GM19455 (cell line): ENCODE measurements around the gene OSMR.
"Not testable (repeated sequence)": the region's sequence is repeated elsewhere in the genome, so short reads cannot be mapped to it uniquely, and the experiment has no call there.

ENCODE experiments used
- ATAC-seq: cut with Tn5 transposase; IDR thresholded peaks from one replicate; pipeline ENCODE4 v1.9.1; 2021; ENCODE audit not compliant: unreplicated experiment

OSMR gene

DNA sequence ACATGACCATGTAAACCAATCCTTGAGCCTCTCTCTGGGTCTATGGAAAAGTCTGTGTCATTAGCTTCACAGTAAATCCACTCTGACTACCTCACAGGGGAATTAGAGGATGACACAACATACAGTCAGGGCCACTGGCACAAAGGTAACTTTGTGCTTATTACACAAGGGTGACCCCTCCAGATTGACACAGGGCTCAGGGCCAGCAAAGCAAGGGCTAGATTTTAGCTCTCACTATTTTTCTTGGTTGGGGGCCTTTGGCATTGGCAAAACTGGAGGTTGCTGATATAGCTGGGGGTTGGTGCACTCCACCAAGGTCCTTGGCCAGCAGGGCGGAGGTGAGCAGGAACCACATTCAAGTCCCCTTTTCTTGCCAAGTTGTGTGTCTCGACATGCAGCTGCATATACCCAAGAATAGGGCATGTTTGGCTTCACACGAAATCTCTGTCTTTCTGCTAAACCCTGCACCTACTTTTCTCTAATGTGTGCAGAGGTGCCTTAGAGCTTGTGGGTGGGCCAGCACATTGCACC is 15.2 kb upstream of the OSMR start:
- no peak for ATAC-seq

DNA sequence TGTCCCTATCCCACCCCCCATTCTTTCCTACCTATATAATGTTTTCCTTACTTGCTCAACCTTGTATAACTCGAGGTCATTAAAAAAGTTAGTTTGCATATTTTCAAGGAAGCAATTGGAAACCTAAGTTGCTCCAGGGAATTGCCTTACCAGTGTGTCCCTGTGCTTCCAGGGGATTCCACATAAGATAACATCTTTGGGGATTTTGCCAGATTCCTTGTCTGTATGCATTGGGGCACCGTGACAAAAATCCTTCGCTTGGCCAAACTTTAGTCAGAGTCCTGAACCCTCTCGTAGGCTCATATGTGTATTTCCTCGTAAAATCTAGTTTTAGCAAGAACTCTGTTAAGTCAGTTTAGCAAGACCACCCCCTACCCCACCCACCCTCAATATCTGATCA is 14.7 kb upstream of the OSMR start:
- no peak for ATAC-seq

DNA sequence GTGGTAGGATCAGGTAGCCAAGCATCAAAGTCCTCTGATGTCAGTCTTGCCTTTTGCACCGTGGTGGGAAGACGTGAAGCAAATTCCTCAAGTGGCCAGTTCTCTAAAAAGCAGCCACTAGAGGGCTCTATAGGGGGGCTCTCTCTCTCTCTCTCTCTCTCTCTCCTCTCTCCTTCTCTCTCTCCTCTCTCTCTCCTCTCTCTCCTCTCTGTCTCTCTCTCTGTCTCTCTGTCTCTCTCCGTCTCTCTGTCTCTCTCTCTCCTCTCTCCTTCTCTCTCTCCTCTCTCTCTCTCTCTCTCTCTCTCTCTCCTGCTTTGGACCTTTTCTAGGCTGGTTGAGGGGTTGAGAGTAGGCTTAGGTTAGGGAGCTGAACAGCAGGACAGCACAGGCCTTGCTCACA is 13.9 kb upstream of the OSMR start:
- no peak for ATAC-seq

GRCh38 chr5:38832810-38833209 is 13.0 kb upstream of the OSMR start:
- ATAC-seq, result no peak

DNA sequence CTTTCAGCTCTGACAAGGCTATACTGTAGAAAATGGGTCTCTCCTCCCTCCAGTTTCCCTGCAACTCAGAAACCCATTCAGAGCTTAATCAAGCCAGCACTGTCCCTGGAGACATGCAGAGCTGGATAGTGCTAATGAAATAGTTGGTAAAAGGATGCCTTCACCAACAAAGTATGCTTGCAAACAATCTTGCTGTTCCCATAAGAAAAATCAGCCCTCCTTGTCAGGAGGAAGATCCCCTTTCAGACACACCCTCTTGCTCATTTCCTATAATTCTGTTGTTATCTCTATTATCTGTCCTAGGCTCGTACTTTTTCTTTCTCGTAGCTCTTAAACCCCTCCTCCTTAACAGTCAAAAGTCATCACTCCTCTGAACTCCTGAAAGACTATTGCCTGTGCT is 9.9 kb upstream of the OSMR start:
- no peak for ATAC-seq

DNA sequence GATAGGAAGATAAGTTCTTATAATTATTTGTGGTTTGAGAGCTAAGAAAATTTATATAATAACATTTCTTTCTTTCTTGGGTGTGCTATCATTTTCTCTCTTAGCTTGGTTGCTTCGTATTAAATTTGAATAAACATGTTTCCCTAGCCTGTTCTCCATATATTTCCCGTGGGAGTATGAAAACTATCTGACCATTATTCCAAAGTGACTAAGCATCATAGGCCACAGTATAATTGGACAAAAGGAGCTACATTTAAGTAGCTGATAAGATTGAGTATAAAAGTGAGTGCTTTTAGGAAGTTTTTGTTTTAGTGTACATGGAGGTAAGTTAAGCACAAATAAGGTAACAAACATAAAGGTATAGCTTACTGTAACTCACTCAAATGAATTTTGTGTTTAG is 8.4 kb upstream of the OSMR start:
- no peak for ATAC-seq

GRCh38 chr5:38837932-38838331 is 7.9 kb upstream of the OSMR start:
- no peak for ATAC-seq

GRCh38 chr5:38843665-38844064 is 2.1 kb upstream of the OSMR start:
- no peak for ATAC-seq

DNA sequence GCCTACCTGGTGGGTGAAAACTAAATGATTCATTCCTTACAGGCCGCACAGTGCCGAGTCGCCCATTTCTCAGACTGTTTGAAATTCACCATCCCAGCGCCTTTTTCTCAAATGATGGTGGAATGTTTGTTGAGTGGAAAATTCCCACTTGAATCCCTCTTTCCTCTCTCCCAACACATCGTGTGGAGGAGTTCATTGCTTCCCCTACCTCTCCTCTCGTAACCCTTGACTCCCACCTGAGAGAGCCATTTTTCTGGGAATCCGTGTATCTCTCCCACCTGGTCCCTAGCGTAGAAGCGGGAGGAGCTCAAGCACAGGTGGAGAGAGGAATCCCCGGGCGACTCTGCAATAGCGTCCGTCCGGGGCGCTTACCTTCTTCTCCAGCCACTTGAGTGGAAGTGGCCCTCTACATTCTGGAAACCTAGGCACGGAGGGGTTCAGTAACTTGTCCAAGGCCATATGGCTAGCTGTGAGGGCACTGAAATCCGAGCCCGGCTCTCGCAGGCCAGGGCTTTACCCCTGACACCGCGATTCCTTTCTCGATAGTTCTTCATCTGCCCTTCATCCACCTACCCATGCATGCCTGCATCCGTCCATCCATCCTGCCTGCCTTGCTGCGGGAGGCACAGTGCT is 683 bp downstream of the OSMR start:
- no peak for ATAC-seq

DNA sequence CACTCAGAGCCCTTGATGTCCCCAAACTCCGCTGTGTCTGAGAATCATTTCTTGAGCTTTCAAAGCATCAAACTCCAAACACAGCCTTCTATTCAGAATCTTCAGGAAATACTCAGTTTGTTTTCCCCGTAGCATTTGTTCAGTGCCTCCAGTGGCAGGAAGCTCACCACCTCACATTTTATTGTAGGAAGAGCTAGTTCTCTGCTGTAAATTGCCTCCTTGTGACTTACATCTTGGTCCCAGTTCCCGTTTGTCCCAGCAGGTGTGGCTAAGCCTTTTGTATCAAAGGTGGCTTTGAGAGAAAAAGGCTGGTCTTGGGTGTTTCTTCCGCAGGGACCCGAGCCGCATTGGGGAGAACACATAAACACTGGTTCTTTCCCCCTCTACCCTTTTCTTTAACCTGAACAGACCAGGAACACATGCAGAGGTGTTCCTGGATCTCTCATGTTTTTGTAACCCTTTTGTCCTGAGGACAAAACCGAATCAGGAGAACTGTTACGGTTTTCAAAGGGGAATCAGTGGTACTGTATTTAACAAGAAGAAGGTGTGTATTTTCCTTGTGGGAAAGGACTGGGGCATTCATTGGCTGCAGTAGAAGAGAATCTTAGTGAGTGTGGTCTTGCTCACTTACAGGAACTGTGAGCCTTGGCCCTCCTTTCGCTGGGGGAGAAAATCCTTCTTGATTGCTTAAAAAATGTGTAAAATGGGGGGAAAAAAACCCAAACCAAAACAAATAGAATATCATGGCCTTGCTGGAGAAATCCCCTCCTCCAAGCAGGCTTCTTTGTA is 1.9 kb downstream of the OSMR start:
- ATAC-seq, result no peak

- no peak for ATAC-seq
Observed at GRCh38 chr5:38848637-38849036, 2.8 kb downstream of the OSMR start.

- not testable (repeated sequence) for ATAC-seq
Observed at GRCh38 chr5:38851640-38852039, 5.8 kb downstream of the OSMR start.

DNA sequence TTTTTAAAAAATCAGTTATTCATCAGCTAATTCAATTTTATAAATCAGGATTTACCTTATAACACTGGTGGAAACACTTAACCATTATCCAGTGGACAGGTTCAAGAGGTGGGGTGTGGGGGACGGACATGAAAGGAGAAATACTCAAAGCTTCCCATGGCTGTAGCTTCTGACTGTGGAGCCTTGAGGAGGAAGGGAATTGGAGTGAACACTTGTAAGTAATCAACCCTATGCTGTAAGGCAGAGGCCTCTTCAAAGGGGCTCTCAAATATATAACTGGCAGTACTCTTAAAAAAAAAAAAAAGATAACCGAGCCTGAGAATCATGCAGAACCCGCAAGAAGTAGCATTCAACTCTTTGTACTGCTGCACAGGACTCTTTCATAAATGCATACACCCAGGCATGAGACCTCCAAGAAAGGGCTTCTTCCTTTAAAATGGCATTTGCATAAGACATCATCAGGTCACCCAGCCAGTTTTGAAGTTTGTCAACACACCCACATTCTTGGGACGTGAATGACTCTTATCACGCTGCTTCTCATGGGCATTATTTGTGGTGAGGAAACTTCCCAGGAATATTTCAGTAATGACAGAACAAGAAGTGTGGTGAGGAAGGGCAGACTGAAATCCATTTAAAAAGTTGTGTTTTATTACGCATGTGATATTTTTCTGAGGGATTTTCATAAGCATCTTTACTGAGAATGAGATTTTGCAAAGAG is 8.1 kb downstream of the OSMR start:
- ATAC-seq, result no peak

GRCh38 chr5:38854907-38855306 is 9.1 kb downstream of the OSMR start:
- ATAC-seq, result no peak

GRCh38 chr5:38856660-38857059 is 10.8 kb downstream of the OSMR start:
- ATAC-seq, result no peak

GRCh38 chr5:38858839-38859238 is 13.0 kb downstream of the OSMR start:
- ATAC-seq, result no peak

DNA sequence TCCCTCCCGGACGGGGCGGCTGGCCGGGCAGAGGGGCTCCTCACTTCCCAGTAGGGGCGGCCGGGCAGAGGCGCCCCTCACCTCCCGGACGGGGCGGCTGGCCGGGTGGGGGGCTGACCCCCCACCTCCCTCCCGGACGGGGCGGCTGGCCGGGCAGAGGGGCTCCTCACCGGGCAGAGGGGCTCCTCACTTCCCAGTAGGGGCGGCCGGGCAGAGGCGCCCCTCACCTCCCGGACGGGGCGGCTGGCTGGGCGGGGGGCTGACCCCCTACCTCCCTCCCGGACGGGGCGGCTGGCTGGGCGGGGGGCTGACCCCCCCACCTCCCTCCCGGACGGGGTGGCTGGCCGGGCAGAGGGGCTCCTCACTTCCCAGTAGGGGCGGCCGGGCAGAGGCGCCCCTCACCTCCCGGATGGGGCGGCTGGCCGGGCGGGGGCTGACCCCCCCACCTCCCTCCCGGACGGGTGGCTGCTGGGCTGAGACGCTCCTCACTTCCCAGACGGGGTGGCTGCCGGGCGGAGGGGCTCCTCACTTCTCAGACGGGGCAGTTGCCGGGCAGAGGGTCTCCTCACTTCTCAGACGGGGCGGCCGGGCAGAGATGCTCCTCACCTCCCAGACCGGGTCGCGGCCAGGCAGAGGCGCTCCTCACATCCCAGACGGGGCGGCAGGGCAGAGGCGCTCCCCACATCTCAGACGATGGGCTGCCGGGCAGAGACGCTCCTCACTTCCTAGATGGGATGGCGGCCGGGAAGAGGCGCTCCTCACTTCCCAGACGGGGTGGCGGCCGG is 16.4 kb downstream of the OSMR start:
- ATAC-seq, result not testable (repeated sequence)

DNA sequence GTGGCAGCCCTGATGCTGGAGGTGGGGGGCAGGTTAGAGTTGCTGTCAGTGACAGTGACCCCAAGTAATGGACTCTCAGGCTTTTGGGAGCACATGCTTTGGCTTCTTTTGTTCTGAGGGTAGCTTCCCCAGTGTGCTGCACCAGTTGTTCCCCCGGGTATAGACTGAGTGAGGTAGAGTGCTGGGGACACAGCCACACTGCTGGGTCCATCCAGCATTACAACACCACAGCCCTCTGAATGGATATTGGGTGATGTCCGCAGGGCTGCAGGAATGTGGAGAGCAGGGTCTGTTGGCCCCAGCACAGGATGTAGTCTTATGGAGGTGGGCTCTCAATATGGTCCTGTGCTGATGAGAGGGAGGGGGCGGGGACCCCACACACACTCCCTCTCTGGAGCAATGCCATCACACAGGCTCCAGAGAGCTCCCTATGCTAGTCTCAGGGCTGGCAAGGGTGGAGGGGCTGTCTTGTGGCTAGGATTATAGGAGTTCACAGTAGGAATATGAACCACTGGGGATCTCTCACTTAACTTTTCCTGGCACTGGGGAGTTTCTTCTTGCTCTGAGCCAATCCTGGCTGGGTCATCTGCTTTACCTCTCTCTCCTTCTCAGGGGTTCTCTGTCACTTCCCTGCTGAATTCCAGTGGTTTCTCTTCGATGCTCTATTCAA is 20.7 kb downstream of the OSMR start:
- ATAC-seq, result no peak

DNA sequence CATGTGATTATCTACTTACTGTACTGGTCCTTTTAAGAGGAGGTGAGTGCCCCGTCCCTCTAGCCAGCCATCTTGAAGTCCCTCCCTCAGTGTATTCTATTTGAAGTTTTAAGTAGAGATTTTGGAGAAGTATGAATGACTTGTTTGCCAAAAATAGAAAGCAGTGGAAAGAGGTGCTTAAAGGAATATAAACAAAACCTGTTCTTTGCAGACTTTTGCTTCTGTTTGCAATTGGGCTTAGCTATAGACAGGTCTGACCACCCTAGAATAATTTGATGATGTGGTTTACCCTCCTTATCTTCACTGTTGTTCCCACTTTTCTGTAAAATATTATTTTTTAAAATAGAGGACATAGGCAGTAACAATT is 21.2 kb downstream of the OSMR start:
- no peak for ATAC-seq

GRCh38 chr5:38867416-38867815 is 21.6 kb downstream of the OSMR start:
- ATAC-seq, result no peak

DNA sequence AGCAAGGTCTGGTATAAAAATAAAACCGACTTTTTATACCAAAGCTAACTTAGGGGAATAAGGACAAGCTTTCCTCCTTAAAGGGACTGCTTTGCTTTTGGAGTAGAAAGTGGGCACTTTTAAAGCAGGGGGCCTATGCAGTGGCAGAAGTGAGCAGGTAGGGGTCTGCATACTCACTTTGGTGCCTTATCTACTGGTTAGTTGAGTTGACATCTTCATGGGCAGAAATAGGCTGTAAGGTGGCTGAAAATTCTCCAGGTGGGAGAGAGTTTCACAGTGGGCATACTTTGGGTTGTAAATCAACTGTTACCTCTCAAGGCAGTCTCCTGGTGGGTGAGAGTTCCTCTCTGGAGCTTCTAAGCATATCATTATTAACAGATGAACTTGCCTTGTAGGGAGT is 24.8 kb downstream of the OSMR start:
- ATAC-seq, result no peak
